HG03378 (cell line): ENCODE measurements around the gene COX6A1.
A peak's percentile ranks its signal among the peaks of the same experiment; 100 is the strongest.
"Not testable (repeated sequence)": the region's sequence is repeated elsewhere in the genome, so short reads cannot be mapped to it uniquely, and the experiment has no call there.

Source experiments
- ATAC-seq: cut with Tn5 transposase; IDR thresholded peaks from one replicate; pipeline ENCODE4 v1.9.1; 2021; ENCODE audit warnings: mild to moderate bottlenecking, moderate library complexity; ENCODE audit not compliant: unreplicated experiment

COX6A1 gene

GRCh38 chr12:120425797-120426196, 12.1 kb upstream of the COX6A1 start:
- no peak for ATAC-seq

DNA sequence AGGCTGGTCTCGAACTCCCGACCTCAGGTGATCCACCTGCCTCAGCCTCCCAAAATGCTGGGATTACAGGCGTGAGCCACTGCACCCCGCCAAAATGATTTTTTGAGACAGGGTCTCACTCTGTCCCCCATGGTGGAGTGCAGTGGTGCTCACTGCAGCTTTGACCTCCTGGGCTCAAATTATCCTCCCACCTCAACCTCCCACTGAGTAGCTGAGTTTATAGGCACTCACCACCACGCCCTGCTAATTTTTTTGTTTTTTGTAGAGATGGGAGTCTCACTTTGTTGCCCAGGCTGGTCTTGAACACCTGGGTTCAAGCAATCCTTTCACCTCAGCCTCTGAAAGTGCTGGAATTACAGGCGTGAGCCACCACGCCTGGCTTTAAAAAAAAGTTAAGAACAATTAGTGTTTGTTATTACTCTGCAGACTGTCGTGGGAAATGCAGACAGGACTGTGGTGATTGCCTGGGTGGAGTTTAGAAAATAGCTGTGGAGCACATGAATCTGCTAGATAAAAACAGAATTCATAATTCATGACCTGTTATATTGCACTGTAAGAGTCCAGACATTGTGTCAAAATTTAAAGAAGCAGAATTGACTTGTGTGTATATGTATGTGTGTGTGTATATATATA, 9.2 kb upstream of the COX6A1 start:
- no peak for ATAC-seq

GRCh38 chr12:120429368-120429767, 8.5 kb upstream of the COX6A1 start:
- no peak for ATAC-seq

DNA sequence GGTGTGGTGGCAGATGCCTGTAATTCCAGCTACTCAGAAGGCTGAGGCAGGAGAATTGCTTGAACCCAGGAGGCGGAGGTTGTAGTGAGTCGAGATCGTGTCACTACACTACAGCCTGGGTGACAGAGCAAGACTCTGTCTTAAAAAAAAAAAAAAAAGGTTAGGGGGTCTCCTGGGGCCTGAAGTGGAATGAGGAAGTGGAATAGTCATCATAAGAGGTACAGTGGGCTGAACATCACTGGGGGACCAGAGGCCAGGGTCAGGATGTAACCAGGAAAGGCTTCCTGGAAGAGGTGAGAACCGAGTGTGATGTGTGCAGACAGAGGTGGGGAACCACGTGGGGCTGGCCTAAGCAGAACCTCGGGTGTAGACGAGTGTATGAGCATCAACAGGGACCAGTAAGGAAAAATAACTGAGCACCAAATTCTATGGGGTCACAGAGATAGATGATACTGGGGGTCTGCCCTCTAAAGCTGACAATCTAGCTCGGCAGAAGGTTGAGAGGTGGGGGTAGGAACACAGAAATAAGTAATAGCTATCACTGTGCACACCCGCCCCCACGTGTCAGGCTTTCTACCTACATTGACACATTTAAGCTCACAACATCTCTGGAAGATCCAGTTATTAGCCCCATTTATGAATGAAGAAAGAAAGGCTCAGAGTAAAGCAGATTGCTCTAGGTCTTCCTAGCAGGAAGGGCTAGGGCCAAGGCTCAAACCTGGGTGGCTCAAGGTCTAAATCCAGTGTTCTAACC, 5.0 kb upstream of the COX6A1 start:
- ATAC-seq, result no peak

DNA sequence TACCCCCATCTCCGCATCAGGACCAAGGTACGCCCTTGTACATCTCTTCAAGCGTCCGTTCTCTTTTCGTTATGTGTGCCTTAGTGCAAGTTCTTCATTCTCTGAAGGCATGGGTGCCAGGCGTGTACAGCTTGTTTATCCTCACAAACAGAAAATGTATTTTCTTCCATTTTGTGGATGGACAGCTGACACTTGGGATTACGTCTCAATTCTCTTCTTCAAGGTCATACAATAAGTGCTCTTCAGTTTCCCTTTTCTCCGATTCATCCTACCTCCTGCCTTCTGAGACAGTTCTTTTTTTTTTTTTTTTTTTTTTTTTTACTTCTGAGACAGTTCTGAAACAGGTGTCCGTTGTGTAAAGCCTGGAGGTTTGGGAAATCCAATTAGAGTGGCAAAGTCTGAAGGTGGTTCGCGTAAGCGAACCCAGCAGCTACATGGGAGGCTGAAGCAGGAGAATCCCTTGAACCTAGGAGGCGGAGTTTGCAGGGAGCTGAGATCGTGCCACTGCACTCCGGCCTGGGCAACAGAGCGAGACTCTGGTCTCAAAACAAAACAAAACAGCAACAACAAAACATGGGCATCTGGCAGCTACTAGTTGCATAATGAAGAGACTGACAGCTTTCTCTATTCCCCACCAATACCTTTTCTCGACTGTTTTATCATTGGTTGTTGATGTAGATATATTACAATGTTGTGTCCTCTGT, 734 bp downstream of the COX6A1 start:
- ATAC-seq, result peak; percentile 3

DNA sequence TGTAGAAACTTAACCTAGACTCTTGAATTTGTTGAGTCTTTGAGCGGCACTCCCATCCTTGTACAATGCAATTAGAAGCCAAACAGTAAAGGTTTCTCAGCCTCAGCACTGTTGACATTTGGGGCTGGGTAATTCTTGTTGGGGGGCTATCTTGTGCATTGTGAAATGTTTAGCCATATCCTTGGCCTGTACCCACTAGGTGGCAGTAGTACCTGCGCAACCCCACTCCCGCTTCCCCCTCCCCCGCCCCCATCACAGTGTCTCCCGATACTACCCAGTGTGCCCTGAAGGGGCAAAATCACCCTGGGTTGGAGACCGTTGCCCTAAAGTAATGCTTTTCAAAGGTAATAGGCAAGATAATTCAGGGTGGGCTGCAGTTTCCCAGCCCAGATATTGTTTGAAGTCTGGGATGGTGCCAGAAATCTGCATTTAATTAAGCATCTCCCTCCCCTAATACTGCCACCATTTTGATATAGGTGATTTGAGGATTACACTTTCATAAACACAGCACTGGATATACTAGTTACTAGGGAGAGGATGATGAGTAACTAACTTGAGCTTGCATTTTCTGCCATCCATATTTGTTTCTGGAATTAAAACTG, 1.8 kb downstream of the COX6A1 start:
- no peak for ATAC-seq

GRCh38 chr12:120444676-120445075, 6.8 kb downstream of the COX6A1 start:
- no peak for ATAC-seq

- ATAC-seq, result peak; percentile 78
Measured at GRCh38 chr12:120445911-120446843, 8.3 kb downstream of the COX6A1 start, which contains the start of the genes GATC and TRIAP1. Gene GATC (plus strand): TSS chr12:120446444. CDS start chr12:120446481, 37 bp downstream. Gene TRIAP1 (minus strand): TSS chr12:120446384. CDS start chr12:120446372, 12 bp downstream.

DNA sequence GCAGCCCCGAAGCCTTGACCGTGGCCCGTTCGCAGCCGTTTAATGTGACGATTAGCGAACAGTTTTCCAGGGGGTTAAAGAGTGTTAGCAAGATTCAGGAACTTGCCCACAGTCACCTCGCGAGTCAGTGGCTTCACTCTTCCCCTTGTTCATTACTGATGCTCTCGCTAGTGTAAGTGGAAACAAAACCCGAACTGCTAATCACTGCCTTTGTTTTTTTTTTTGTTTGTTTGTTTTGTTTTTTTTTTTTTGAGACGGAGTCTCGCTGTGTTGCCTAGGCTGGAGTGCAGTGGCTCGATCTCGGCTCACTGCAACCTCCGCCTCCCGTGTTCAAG, 8.9 kb downstream of the COX6A1 start:
- ATAC-seq, result not testable (repeated sequence)

- no peak for ATAC-seq
Measured at GRCh38 chr12:120447992-120448391, 10.1 kb downstream of the COX6A1 start.

DNA sequence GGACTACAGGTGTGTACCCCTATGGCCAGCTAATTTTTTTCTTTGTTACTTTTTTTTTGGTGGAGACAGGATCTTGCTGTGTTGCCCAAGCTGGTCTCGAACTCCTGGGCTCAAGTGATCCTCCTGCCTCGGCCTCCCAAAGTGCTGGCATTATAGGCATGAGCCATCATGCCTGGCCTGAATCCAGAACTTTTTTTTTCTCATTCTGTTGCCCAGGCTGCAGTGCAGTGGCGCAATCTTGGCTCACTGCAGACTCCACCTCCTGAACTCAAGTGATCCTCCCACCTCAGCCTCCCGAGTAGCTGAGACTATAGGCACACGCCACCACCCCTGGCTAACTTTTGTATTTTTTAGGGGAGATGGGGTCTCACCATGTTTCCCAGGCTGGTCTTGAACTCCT, 14.6 kb downstream of the COX6A1 start:
- ATAC-seq, result not testable (repeated sequence)

DNA sequence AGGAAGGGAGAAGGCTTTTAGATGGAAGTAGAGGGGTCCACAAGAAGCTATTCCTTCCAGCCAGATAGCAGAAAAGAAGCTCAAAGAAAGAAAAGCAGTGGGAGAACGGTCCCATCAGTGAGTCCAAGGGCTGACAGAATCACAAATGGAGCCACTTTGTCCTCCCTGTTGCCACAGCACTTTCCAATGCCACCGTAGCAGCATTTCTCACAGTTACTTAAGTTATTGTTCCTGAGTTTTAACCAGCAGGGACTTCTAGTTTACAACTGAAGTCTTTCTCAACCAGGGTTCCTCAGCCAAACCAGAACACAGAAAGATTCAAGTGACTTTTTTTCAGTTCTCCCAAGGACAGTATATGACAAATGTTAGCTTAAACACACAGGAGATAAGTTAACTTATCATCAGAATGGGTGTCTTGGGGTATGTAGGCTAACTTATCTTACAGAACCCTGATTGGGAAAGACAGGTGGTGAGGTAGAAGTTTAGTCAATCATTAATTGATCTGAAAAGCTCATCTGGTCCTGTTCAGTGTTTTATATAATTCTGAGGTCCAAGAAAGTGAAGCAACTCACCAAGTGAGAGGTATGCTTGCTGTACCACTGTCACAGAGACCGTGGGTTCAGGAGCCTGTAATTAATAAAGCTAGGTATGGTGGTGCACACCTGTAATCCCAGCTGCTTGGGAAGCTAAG, 15.3 kb downstream of the COX6A1 start:
- ATAC-seq, result no peak

DNA sequence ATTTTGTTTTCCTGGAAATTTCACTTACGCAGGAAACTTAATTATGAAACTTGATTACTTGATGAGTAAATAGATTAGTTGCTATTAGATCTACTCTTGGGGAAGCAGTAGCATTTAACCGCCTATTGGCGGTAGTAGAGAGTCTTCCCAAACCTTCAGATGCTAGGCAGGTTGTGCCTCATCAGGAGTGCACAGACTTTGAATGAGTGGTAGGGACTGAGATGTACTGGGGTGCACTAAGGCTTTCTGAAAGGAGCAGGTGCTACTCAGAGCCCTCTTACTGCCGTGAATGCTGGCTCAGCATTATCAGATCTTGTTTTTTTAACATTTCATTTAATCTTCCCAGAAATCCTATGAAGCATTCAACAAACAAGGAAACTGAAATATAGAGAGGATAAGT, 16.1 kb downstream of the COX6A1 start:
- ATAC-seq, result no peak

GRCh38 chr12:120455302-120455701, 17.4 kb downstream of the COX6A1 start:
- no peak for ATAC-seq

DNA sequence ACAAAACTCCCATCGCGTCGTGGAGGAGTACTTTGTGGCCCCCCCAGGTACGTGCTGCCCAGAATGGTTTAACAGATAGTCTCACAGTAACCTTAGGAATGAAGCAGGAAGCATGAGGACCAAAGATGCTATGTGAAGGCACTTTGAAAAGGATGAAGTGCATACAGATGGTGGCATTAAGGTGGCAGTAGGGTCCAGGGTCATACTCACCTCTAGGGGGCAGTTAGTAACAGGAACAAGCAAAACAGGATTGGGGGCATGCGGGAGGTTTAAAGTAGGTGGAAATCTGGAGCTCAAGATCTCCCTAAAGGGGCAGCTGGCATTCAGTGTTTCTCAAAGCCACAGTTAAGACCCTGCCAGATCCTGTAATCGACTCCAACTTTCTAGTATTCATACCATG, 19.2 kb downstream of the COX6A1 start:
- no peak for ATAC-seq

DNA sequence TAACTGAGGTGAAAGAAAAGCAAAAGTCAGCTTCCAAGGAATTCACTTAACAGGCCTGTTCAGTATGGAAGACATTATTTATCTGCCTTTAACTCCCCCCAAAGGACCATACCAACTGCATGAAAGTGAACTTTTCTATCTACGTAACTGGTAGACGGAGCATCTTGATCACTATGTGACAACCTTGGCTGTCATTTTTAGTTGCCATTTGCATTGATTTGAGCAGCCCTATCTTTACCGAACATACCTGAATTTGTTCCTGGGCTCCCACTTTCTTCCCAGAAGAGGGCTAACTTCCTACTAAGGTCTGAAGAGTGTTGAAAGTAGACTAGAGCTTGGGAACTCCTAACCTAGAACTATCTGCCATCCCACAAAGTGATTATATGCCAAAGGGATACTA, 22.2 kb downstream of the COX6A1 start:
- no peak for ATAC-seq

DNA sequence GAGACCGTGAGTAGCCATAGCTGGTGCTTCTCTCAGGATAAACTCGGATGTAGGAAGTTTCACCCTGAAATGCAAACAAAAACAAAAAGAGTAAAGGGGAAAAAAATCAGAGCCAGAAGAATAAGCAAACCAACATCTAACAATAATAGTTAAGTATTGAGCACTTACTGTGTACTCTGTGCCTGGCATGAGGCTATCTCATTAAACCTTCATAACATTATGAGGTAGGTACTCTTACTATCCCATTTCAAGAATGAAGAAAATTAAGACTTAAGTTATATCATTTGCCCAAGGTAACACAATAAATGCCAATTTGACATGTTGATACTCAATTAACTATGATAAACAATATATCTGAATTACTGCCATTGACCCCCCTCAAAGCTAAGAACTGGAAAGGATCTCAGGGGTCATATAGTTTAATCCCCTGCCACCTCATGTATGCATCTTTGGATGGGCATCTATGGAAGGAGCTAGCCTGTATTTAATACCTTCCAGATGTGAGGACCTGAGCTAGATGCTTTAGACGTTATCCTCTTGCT, 24.3 kb downstream of the COX6A1 start:
- no peak for ATAC-seq

DNA sequence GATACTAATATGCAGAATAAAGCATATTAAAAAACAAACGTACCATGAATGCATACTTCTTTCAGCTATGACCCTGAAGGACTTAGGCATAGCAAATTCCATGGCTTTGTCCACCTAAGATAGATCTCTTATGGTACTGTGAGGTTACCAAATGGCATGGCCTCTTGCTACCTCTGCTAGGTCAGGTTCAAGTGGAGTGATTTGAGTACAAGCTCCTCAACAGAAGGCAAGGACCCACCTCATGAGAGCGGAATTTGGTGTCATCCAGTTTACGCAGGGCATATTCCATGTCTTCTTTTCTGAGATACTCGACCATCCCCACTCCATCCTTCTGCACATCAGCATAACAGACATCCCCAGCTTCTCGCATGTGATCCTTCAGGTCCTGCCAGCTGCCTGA, 25.8 kb downstream of the COX6A1 start:
- ATAC-seq, result no peak

- ATAC-seq, result no peak
Measured at GRCh38 chr12:120465756-120466155, 27.8 kb downstream of the COX6A1 start.
